LNCaP clone FGC (cell line): ENCODE results near the gene ALG12.

Experiments used
- DNase-seq: peaks from one replicate; pipeline ENCODE4 v3.0.0-alpha.2; 2011; ENCODE audit warnings: low read depth
- H3K4me3 ChIP-seq: 2 replicates; pipeline ENCODE4 v1.5.1; 2011; ENCODE audit warnings: mild to moderate bottlenecking, low read depth, low read length, control low read depth
- TF ChIP-seq, protein P1 (sequence below): IDR thresholded peaks from 2 replicates; pipeline ENCODE4 v1.5.1; 2012; ENCODE audit warnings: mild to moderate bottlenecking; ENCODE audit not compliant: control insufficient read depth, insufficient read depth; ENCODE audit errors: extremely low read depth

ALG12 gene

DNA sequence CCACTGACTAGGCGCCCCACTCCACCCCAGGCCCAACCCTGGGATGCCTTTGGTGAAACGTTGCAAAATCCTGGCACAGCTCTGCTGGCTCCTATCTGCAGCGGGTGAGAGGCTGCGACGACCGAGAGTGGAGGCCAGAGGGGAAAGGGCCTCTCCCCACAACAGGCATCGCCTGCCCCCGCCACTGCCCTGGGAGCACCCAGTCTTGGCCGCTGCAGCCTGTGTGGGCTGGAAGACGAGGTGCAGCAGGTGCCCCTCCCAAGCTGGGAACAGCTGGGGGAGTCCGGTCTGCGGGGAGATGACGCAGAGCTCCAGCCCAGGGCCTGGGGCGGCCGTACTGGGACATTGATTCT, 38.2 kb upstream of the ALG12 start:
- DNase-seq: no peak

DNA sequence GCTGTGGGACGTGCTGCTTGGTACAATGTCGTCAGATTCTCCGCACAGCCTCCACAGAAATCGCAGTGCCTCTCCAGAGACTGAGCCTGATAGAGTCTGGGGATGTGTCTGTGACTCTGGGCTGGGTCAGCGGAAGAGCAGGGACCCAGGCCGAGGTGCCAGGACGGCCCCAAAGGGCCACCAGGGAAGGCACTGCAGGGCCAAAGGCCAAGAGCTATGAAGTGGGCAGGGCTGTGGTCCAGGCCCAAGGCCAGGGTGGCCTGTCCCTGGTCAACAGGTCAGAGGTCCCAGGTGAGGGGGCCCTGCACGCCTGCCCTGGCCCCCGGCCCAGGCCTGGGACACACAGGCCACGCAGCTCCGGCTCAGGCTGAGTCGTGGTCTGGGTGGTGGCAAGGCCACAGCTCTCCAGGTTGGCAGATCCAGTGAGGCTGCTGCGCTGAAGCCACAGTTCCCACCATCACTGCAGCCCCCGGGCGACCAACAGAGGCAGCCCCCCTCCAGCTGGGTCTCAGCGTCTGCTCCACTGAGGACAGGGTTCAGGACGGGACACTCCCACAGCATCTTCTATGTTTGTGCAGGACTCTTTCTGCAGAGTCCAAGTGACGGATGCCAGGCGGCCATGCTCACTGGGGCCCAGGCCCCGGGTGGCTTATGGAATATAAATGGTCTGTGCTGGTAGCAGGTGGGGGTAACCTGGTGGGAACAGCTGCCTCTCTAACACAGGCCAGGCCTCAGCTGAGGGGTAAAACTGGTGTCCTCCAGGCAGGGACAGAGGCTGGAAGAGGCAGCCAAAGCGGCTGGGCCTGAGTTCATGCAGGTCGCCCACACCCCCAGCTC, 37.6 kb upstream of the ALG12 start:
- no peak for DNase-seq
- H3K4me3 ChIP-seq: no peak overlapping the region
- TF ChIP-seq, protein P1, sequence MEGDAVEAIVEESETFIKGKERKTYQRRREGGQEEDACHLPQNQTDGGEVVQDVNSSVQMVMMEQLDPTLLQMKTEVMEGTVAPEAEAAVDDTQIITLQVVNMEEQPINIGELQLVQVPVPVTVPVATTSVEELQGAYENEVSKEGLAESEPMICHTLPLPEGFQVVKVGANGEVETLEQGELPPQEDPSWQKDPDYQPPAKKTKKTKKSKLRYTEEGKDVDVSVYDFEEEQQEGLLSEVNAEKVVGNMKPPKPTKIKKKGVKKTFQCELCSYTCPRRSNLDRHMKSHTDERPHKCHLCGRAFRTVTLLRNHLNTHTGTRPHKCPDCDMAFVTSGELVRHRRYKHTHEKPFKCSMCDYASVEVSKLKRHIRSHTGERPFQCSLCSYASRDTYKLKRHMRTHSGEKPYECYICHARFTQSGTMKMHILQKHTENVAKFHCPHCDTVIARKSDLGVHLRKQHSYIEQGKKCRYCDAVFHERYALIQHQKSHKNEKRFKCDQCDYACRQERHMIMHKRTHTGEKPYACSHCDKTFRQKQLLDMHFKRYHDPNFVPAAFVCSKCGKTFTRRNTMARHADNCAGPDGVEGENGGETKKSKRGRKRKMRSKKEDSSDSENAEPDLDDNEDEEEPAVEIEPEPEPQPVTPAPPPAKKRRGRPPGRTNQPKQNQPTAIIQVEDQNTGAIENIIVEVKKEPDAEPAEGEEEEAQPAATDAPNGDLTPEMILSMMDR: no peak

More for the DNA sequence above, 38.2 kb upstream of the ALG12 start:
- TF ChIP-seq, protein P1: no peak
- H3K4me3 ChIP-seq: no peak overlapping the region

DNA sequence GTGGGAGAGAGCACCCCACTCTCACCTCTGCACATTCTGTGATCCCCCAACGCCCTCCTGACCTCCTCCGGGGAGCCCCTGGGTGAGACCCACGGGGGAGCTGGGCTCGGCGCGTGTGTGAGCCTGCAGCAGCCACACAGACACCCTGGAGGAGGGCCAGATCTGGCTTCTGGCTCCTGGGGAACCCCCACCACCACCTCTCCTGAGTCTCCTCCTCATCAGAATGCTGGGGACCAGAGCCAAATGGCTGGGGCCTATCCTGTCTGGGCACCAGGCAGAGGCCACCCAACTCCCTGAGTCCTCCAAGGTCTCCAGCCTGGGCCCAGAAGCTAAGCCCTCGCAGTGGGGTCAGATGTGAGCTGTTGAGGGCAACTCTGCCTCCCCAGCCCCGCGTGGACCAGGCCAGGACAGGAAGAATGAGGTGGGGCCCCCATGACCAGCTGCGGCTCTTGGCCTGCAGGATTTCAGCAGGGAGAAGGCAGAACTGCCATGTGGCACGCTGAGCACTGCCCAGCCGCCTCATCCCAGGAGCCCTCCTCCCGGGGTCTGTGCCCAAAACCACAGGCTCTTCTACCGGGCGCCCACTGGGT, 36.8 kb upstream of the ALG12 start:
- TF ChIP-seq, protein P1: no peak
- H3K4me3 ChIP-seq: no peak overlapping the region
- no peak for DNase-seq

DNA sequence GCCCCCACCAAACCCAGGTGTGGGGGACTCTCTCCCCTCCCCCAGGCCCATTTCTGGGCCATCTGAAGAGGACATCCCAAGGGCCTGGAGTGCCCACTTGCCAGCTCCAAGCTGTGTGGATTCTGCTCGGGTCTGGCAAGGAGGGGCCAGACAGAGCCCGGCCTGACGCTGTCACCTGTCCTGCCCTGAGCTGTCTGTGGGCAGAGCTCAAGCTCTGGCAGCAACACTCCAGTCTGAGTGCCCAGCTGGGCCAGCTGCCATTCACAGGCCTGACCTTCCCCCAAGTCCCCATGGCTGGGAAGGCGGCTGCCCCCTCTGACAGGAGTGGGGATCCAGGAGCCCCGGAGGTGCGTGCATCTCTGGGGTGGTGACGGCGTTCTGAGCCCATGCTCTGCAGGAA, 36.1 kb upstream of the ALG12 start:
- no peak overlapping the region for H3K4me3 ChIP-seq
- DNase-seq: no peak
- TF ChIP-seq, protein P1: no peak

DNA sequence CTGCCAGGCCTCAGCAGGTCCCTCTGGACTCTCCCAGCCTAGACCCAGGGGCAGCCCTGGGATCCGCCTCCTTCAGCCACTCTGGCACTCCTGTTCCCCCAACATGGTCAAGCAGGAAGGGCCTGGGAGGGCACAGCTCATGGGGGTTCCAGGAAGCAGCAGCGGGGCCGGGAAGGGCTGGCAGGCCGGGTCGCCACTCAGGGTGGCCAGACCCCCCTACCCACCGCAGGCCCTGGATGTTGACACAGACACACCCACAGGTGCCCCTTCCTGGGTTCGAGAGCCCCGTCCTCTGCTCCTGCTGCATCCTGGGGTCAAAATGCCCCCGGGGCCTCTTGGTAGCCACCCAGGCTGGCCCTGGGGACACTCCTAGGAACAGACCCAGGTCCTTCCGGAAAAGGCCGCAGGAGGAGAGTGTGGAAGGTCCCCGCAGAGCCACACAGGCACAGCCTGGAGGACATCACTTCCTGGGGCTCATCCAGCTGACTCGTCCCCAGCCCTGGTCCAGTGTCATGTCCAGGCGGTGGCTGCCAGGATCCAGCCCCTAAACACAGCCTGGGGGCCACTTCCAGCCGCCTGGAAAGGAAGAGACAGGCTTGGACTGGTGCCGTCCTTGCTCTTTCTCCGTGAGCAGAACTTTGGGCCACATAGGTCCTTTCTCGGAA, 35.6 kb upstream of the ALG12 start:
- H3K4me3 ChIP-seq: no peak overlapping the region
- DNase-seq: no peak
- TF ChIP-seq, protein P1: no peak

DNA sequence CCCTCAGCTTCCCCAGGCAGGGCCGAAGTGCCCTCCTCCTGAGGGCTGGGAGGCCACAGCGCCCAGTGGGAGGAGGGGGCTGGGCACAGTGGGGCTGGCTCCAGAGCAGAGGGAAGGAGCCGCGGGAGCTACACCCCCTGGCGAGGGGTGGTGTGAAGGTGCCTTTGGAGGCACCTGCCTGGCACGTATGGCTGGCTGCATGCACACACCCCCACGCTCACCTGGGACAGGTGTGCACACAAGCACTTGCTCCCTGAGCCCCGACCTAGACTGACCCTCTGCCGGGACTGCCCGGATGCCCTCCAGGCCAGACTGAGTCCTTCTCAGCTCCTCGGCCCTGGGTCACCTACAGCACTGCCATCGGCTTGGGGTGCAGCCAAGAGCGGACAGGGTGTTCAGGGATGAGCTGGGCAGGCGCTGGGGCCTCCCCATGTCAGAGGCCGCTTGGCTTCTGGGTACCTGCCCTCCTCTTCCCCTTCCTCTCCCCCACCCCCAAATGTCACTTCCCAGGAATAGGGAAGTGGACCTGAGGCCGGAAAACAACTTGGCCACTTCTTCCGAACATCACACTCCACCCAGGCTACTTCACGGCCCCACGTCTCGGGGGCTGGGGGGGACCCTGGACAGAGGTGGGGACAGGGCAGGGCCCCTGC, 34.9 kb upstream of the ALG12 start:
- no peak for DNase-seq
- H3K4me3 ChIP-seq: no peak overlapping the region
- TF ChIP-seq, protein P1: no peak
